HCT116 (cell line): ENCODE measurements around the gene FCRL1.

Source experiments
- CEBPB ChIP-seq: IDR thresholded peaks from 2 replicates; pipeline ENCODE4 v1.6.1; 2012; ENCODE audit warnings: low read depth
- CTCF ChIP-seq, 3 experiments: fragments of 200-600 bp in 1 of 3; sonication (generic) in 1 of 3; IDR thresholded peaks in 2 of 3; conservative IDR thresholded peaks in 1 of 3; 2 replicates each; pipeline ENCODE4 v1.5.1; 2012 to 2017; ENCODE audit warnings: low read depth in 2 of 3, low read length in 2 of 3, antibody characterized with exemption in 1 of 3, borderline replicate concordance in 1 of 3, control low read depth in 1 of 3, mild to moderate bottlenecking in 1 of 3, mixed read lengths in 1 of 3, mixed run types in 1 of 3, moderate library complexity in 1 of 3; ENCODE audit not compliant: insufficient read depth in 1 of 3
- EZH2 ChIP-seq: fragments of 200-600 bp; sonication (generic); IDR thresholded peaks from 2 replicates; pipeline ENCODE4 v1.6.1; 2017; ENCODE audit warnings: antibody characterized with exemption, mixed run types
- EZH2phosphoT487 ChIP-seq: fragments of 200-600 bp; IDR thresholded peaks from 2 replicates; pipeline ENCODE4 v1.6.1; 2018; ENCODE audit warnings: antibody characterized with exemption, borderline replicate concordance
- POLR2A ChIP-seq: IDR thresholded peaks from 2 replicates; pipeline ENCODE4 v1.7.0; 2011; ENCODE audit warnings: borderline replicate concordance; ENCODE audit not compliant: insufficient read depth, insufficient read length; ENCODE audit errors: extremely low read depth
- RAD21 ChIP-seq: IDR thresholded peaks from 2 replicates; pipeline ENCODE4 v1.6.1; 2012; ENCODE audit warnings: low read depth, mild to moderate bottlenecking
- TCF7L2 ChIP-seq: IDR thresholded peaks from 2 replicates; pipeline ENCODE4 v1.7.0; 2011; ENCODE audit warnings: borderline replicate concordance, inconsistent platforms; ENCODE audit not compliant: insufficient read depth, insufficient read length; ENCODE audit errors: extremely low read depth
- TF ChIP-seq, protein P1 (sequence below): IDR thresholded peaks from 2 replicates; pipeline ENCODE4 v1.6.1; 2012
- TF ChIP-seq, protein P2 (sequence below): IDR thresholded peaks from 2 replicates; pipeline ENCODE4 v1.6.1; 2012

GRCh38 chr1:157841708-157842107, 21.8 kb upstream of the FCRL1 start, which contains the start of gene CD5L:
- no peak for TF ChIP-seq CTCF (IDR thresholded peaks at IDR 0.05 in 2 of 3, conservative IDR thresholded peaks at IDR 0.05 in 1 of 3; ENCODE audit: borderline replicate concordance in 1 of 3, insufficient read depth in 1 of 3, low read depth in 2 of 3, low read length in 2 of 3)
- TF ChIP-seq, protein P1, sequence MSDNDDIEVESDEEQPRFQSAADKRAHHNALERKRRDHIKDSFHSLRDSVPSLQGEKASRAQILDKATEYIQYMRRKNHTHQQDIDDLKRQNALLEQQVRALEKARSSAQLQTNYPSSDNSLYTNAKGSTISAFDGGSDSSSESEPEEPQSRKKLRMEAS = no peak
- no peak for TF ChIP-seq EZH2phosphoT487
- TF ChIP-seq RAD21 = no peak
- no peak for TF ChIP-seq TCF7L2
- no peak for TF ChIP-seq POLR2A
- no peak for TF ChIP-seq EZH2
- TF ChIP-seq CEBPB = no peak
- TF ChIP-seq, protein P2, sequence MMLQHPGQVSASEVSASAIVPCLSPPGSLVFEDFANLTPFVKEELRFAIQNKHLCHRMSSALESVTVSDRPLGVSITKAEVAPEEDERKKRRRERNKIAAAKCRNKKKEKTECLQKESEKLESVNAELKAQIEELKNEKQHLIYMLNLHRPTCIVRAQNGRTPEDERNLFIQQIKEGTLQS = no peak
